Retina (tissue), 1 donor: ENCODE data around the gene INSR.
"Not testable (repeated sequence)": the region's sequence is repeated elsewhere in the genome, so short reads cannot be mapped to it uniquely, and the experiment has no call there.

Experiments
- DNase-seq: peaks from one replicate; pipeline ENCODE4 v3.0.0-alpha.2; 2016

The INSR gene

DNA sequence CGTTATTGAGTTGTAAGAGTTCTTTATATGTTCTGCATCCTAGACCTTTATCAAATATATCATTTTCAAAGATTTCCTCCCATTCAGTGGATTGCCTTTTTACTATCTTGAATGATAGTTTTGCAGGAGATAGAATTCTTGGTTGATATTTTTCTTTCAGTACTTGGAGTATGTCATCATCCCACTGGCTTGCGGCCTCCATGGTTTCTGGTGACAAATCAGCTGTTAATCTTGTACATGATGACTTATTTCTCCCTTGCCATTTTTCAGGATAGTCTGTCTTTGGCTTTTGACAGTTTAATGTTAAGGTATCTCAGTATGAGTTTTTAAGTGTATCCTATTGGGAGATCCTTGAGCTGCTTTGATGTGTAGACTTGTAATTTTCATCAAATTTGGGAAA is 216.2 kb downstream of the INSR start:
- DNase-seq: no peak

DNA sequence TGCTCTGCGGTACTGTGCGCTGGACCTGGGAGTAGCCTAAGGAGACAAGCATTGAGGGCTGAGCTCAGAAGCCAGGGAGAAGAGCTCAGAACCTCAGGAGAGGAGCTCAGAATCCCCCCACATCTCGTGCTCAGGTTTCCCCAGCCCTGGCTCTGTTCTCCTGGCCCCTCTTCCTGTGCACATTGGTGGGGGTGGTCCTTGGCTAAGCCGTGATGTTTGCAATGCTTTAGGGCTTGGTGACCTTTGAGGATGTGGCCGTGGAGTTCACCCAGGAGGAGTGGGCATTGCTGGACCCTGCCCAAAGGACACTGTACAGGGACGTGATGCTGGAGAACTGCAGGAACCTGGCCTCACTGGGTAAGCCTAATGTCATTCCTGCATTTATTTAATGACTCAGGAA is 218.1 kb downstream of the INSR start:
- DNase-seq: no peak

DNA sequence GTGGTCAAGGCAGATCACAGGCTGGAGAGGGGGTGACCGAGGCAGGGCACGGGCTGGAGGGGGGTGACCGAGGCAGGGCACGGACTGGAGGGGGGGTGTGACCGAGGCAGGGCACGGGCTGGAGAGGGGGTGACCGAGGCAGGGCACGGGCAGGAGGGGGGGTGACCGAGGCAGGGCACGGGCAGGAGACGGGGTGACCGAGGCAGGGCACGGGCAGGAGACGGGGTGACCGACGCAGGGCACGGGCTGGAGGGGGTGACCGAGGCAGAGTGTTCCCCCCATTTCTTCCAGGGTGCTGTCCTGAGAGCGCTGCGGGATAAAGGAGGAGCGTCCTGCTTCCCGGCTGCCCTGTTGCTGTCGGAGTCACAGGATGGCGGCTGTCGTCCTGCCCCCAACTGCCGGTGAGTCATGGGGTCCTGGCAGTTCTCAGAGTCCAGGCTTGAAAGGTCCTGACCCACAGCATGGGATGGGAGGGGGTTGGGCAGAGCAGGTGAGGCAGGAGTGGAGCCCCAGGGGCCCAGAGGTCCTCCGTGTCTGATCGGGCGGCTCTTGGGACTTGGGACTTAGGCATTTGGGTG is 219.4 kb downstream of the INSR start:
- DNase-seq: no peak

DNA sequence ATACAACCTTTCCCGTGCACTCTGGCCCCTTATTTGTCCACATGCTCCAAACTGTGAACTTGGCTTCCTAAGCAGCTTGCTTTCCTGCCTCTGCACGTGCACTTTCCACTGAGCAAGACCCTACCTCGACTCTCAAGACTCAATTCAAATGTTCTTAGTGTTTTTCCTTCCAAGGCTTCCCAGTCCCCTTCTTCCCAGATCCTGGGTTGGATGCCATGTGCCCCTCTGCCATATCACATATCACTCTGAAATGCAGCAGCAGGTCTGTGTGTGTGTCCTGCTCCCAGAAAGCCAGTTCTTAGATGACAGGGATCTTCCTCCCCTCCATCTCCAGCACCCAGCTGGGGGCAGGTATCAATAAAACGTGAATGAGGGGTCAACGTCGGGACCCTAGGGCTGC is 221.7 kb downstream of the INSR start:
- no peak for DNase-seq

DNA sequence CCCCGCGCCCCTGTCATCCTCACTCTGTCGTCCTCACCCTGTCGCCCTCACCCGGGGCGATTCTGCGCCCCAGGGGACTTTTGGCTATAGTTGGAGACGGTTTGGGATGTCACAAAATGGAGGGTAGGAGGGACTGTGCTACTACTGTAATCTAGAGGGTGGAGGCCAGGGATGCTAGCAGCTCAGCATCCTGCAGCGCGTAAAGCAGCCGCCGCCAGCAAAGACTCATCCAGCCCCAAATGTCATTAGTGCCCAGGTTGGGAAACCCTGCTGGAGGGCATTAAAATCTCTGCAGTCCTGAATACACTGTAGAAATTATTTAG is 224.3 kb downstream of the INSR start:
- DNase-seq: no peak

DNA sequence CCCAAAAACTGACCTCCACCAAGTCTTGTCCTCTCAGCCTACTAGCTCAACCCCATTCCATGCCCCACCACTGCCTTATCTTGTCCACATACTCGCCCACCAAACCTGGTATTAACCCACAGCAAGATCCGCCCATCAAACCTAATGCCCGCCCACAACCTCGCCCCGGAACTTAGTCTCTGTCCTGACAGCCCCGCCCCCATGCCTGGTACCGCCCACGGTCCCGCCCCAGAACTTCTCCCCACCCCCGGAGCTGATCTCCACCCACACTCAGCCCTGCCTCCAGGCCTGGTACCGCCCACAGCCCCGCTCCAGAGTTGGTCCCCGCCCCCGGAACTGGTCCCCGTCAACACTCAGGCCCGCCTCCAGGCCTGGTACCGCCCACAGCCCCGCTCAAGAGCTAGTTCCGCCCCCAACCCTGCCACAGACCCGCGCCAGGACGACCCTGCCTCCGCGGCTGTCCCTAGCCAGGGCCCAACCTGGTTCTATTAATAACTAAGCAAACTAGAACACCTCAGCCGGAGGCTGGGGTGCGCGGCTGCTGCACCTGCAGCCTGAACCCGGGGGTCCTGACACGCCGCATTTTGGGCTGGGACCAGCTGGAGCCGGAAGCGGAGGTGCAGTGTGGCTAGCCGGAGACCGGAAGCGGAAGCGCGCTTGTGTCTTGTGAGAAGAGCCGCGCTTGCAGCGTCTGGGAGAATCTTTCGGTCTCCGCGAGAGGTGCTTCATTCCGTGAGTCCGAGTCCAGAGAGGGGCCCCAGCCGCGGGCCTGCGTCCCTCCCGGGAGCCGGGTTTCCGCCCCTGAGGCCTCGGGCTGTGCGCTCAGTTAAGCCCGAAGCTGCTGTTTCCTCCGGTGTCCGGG is 224.9 kb downstream of the INSR start, which contains the start of gene ZNF557:
Gene ZNF557 (plus strand): TSS at position 662 of the 862 bp plus-strand sequence. CDS start 5,372 bp downstream, outside the sequence.
- DNase-seq: peak; percentile 99

DNA sequence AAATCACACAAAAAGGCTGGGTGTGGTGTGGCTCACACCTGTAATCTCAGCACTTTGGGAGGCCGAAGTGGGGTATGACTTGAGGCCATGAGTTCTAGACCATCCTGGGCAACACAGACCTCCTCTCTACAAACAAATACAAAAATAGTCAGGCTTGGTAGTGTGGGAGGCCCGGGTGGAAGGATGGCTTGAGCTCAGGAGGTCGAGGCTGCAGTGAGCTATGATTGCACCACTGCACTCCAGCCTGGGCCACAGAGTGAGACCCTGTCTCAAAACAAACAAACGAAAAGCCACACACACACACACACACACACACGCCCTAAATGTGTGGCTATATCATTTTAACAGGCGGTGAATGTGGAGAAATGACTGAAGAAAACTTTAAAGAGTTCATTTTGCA is 225.6 kb downstream of the INSR start:
- no peak for DNase-seq

DNA sequence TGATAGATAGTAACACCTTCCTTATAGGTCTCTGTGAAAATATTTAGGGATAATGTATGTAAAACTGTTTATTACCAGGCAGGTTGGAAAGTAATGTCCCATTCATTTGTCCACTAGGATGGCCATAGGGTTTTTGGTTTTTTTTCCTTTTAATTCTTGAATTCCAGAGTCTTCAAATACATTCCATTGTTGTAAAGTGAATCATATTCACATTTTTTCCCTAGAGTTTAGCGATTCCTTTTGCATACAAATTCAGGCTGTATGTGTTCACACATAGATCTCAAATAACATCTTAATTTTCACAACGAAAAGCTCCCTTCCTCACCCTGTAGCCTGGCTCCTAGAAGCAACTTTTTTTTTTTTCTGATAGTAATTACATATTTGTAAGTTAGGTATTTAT is 226.5 kb downstream of the INSR start:
- DNase-seq: no peak

DNA sequence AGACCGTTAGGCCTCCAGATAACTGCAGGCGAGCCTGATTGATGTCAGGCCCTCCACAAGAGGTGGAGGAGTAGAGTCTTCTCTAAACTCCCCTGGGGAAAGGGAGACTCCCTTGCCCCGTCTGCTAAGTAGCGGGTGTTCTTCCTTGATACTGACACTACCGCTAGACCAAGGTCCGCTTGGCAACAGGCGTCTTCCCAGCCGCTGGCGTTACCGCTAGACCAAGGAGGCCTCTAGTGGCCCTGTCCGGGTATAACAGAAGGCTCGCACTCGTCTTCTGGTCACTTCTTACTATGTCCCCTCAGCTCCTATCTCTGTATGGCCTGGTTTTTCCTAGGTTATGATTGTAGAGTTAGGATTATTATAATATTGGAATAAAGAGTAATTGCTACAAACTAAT is 227.1 kb downstream of the INSR start:
- DNase-seq: not testable (repeated sequence)

DNA sequence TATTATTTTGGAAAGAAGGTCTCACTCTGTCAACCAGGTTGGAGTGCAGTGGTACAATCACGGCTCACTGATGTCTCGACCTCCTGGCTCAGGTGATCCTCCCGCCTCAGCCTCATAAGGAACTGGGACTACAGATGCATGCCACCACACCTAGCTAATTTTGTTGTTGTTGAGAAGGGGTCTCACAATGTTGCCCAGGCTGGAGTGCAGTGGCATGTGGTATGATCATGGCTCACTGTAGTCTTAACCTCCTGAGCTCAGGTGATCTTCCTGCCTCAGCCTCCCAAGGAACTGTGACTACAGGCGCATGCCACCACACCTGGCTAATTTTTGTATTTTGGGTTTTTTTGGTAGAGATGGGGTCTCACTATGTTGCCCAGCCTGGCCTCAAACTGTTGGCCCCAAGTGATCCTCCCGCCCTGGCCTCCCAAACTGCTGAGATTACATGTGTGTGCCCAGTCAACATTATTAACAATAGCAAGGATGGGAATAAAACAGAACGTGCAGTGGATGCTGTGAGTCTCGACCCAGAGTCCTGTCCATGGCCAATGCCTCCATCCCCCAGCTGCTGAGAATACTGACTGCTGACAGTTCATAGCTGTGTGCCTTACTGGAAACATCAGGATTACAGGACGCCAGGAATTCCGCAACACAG is 230.3 kb downstream of the INSR start:
- DNase-seq: no peak

DNA sequence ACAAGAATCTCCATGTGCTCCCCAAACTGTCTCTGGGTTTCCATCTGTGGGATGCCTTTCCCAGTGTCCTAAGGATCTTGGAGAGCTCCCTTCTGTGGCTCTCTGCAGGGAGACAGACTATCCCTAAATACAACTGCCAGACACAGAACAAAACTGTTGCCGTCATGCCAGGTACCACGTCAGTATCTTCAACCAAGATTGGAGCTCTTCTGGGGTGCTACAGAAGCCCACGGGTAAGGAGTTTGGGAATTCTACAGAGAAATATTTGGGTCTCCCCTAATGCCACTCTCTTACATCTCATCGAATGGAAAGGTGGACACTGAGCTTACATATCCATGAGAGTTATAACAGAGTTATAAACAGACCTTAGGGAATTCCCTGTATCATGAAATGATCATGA is 230.9 kb downstream of the INSR start:
- DNase-seq: no peak
